Epithelial cell of esophagus (primary cell): ENCODE measurements around the gene ACOT13.
"Not testable (repeated sequence)": the region's sequence is repeated elsewhere in the genome, so short reads cannot be mapped to it uniquely, and the experiment has no call there.

Experiments
- DNase-seq: peaks from one replicate; pipeline ENCODE4 v3.0.0; 2010; ENCODE audit warnings: low read depth
- H3K4me3 ChIP-seq: 2 replicates; pipeline ENCODE4 v1.5.1; 2011; ENCODE audit warnings: mild to moderate bottlenecking, low read length, control low read depth
- TF ChIP-seq, protein P1 (sequence below): IDR thresholded peaks from 2 replicates; pipeline ENCODE4 v1.5.1; 2011; ENCODE audit warnings: low read depth, mild to moderate bottlenecking, low read length, control low read depth, inconsistent platforms; ENCODE audit not compliant: insufficient read depth; ENCODE audit errors: missing control alignments

Gene ACOT13

DNA sequence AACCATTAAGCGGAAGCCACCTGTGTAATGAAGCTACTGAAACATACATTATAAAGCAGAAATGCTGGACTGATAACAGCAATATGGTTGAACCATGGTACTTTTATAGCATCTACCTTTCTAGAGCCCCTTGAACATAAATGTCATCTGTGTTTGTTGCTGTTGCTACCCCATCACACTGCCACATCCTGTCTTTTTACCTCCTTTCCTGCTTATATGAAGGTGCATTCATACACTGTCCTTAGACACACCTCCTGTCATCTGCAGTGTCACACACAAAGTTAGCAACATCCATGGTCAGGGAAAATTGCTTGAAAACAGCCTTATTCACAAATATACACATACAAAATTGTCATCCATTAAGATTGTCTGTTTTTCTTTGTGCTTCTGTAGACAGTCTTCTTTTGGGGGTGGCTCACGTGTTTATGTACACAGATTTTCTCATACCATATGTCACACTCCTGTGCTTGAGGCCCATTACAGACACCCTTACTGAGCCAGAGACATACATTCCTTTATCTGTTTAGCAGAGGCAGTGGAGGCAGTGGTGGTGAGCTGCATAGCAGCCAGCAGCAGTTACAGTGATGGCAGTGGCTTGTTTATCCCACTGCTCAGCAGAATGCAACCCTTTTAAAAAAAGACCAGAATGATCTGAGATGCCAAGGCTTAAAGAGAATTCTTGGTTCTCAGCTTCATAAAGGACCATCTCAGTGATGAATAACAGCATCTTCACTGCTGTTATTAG is 26.1 kb downstream of the ACOT13 start:
- TF ChIP-seq, protein P1, sequence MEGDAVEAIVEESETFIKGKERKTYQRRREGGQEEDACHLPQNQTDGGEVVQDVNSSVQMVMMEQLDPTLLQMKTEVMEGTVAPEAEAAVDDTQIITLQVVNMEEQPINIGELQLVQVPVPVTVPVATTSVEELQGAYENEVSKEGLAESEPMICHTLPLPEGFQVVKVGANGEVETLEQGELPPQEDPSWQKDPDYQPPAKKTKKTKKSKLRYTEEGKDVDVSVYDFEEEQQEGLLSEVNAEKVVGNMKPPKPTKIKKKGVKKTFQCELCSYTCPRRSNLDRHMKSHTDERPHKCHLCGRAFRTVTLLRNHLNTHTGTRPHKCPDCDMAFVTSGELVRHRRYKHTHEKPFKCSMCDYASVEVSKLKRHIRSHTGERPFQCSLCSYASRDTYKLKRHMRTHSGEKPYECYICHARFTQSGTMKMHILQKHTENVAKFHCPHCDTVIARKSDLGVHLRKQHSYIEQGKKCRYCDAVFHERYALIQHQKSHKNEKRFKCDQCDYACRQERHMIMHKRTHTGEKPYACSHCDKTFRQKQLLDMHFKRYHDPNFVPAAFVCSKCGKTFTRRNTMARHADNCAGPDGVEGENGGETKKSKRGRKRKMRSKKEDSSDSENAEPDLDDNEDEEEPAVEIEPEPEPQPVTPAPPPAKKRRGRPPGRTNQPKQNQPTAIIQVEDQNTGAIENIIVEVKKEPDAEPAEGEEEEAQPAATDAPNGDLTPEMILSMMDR, result no peak

DNA sequence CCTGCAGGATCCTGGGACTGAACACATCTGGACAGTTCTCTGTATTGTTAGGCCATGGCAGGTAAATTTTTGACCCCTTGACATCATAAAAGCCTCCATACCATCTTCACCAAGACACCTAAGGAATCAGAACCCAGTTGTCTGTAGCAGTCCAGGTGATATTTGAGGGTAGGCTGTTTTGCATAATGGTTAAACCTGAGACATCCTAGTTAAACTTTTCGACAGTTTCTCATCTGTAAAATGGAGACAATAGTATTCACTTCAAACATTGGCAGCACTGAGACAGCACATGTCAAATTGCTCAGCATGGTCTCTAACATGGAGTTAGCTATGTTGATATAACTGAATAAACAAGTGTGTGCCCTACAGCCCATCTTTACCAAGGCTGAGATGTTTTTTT is 27.3 kb downstream of the ACOT13 start:
- TF ChIP-seq, protein P1, result no peak
- DNase-seq, result no peak
- H3K4me3 ChIP-seq, result no peak overlapping the region

More for the DNA sequence above, 26.1 kb downstream of the ACOT13 start:
- no peak for DNase-seq
- no peak overlapping the region for H3K4me3 ChIP-seq

DNA sequence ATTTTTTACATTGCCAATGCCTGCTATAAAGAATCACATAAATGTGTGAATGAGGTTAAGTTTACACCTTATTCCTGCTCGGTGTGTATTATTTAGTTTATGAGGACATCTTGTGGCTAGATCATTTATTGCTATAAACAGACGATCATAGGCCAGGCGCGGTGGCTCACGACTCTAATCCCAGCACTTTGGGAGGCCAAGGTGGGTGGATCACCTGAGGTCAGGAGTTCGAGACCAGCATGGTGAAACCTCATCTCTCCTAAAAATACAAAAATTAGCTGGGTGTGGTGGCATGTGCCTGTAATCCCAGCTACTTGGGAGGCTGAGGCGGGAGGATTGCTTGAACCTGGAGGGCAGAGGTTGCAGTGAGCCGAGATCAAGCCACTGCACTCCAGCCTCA is 28.8 kb downstream of the ACOT13 start:
- not testable (repeated sequence) for H3K4me3 ChIP-seq
- TF ChIP-seq, protein P1, result peak; percentile 35
- DNase-seq, result peak; percentile 53

DNA sequence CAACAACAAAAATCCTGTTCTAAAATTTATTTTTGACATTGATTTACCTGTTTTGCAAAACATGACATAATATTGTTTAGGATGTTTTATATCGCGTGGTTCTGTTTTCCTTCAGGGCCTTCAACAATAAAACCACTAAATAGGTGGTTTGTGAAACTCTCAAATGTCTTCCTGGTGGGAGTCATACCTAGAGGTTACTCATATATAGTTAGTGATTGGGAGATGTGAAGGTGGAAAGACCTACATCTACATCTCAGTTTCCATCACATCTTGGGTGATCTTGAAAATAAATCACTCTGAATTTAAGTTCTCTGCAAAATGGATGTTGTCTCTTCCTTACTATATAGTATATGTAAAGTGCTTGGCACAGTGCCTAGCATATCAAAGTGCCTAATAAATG is 29.2 kb downstream of the ACOT13 start:
- TF ChIP-seq, protein P1, result no peak
- DNase-seq, result no peak
- no peak overlapping the region for H3K4me3 ChIP-seq

DNA sequence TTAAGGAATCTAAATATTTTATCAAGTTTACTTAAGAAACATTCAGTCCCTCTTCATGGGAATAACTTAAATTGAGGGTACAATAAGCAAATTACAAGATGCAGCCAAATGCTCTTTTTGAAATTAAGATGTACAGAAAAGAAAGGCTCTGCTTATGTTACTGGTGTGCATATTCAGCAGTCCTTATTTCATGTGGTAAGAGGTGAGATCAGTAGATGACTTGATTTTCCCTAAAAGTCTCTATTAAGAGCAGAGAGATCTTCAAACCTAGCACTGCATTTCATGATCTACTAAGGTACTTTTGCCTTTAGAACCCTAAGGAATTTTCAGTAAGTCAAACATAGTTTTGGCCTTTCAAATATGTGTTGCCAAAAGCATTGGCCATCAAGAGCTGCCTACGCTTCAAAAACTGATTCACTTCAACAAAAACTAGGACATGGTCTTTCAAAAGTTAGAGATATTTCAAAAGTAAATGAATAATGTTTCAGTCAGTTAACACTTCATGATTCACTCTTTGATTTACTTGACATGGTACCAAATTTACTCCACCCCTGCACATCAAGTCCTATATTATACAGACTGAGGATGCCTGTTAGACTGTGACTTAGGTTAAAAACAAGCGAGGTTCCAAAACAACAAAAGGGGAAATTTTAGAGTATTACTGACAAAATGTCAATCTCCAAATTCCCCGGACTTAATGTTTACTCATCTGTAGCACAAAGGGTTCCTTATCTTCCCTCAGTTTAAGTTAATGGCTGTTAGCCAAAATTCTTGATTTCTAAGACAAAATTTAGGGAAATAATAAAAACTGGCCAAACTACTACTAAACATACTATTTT is 32.9 kb downstream of the ACOT13 start:
- no peak overlapping the region for H3K4me3 ChIP-seq
- DNase-seq, result peak; percentile 20
- TF ChIP-seq, protein P1, result no peak

DNA sequence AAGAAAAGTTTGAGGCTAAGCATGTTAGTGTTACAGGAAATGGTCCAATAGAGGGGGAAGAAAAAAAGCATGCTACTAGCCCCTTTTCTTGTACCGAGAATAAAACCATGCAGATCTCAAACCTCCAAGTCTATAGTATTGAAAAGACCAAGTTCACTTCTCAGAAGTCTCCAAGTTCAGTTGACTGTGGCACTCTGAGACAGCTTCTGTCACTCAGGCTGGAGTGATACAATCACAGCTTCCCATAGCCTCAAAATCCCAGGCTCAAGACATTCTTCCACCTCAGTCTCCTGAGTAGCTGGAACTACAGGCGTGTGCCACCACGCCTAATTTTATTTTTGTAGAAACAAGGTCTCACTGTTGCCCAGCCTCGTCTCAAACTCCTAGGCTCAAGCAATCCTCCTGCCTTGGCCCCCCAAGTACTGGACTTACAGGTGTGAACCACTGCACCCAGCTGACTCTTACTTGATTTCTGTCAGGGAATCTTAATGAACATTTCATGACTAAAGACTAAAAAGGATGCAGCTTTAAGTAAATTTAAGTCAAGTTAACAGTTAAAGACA is 35.9 kb downstream of the ACOT13 start:
- TF ChIP-seq, protein P1, result no peak
- no peak overlapping the region for H3K4me3 ChIP-seq
- no peak for DNase-seq
